HG03097 (cell line): ENCODE results near the gene IDE.
"Not testable (repeated sequence)": the region's sequence is repeated elsewhere in the genome, so short reads cannot be mapped to it uniquely, and the experiment has no call there.

Experiments used
- ATAC-seq: cut with Tn5 transposase; IDR thresholded peaks from one replicate; pipeline ENCODE4 v1.9.1; 2021; ENCODE audit not compliant: unreplicated experiment, low FRiP score

IDE gene

DNA sequence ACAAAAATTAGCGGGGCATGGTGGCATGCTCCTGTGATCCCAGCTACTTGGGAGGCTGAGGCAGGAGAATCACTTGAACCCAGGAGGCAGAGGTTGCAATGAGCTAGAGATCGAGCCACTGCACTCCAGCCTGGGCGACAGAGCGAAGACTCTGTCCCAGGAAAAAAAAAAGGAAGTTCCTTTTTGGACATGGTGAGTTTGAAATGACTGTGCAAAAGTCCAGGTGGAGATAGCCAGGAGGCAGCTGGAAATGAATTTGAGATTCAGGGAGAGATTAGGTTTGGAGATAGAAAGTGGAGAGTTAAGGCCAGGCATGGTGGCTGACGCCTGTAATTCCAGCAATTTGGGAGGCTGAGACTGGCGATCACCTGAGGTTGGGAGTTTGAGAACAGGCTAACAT is 143.8 kb downstream of the IDE start:
- ATAC-seq: no peak

DNA sequence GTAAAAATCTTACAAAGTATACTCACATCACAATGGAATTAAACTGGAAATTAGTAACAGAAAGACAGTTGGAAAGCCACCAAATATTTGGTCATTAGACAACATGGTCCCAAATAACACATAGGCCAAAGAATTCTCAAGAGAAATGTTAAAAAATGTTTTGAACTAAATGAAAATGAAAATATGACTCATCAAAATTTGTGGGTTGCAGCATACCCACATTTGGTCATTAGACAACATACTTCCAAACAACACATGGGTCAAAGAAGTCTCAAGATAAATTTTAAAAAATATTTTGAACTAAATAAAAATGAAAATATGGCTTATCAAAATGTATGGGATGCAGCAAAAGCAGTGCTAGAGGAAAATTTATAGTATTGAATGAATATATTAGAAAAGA is 152.3 kb downstream of the IDE start:
- no peak for ATAC-seq

DNA sequence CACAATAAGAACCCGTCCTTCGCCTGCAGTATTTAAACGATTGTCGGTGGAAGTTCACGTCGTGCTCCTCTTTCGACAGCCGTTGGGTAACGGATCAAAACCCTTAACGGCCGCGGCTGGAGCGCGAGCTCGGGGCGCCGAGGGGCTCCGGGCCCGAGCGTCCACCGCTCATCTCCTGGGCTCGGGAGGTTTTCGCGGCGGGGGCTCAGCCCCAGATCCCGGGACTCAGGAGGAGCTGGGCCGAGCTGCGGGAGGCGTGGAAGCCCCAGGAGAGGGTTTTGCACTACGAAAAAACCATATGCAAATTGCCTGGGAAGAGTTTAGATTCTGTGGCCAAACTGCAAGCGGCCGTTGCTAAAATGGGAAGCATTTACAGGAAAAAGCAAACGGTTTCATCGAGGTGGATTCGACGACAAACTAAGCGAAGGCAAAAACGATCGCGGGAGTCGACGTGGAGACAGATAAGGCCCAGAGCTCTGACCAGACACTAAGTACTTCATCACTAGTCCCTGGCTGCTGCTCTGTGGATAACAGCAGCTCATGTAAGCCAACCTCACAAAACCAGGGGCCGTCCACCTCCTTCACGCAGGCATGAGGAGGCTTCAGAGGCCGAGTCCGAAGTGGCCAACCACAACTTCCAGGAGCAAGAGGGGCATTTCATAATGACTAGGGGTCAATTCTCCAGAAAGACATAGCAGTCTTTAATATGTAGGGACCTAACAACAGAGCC is 153.2 kb downstream of the IDE start:
- ATAC-seq: no peak

DNA sequence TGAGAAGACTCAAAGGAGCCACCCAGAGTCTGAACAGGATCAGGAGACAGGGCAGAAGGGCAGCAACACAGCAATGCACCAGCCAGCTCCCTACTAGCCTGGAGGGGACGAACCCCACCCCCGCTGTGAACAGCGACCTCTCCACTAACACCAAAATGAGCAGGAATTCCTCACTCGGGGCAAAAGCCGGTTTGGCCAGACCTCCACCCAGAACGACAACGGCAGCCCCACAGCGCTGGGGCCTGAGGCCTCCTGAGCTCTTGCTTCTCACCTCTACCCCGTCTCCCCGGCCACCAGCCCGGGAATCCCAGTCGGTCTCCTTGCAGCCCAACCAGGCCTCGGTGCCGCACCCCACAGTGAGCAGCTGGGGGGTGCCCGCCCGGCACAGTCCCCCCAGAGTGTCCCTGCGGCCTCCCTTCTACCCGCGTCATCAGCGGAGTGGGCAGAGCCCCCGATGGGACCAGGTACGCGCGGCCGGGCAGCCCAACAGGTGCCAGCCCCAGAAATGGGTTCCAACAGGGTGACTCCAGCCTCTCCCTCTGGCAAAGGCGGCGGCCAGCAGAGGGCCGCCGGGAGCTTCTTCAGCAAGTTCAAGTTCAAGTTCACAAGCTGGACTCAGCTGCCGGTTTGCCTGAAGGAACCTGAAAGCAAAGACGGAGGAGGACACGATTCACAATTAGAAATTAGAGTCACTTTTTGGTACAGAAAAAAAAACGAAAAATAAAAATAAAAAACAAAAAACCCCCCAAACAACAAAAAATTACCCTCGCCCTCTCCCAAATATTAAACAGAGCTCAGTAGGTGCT is 153.9 kb downstream of the IDE start:
- ATAC-seq: no peak

DNA sequence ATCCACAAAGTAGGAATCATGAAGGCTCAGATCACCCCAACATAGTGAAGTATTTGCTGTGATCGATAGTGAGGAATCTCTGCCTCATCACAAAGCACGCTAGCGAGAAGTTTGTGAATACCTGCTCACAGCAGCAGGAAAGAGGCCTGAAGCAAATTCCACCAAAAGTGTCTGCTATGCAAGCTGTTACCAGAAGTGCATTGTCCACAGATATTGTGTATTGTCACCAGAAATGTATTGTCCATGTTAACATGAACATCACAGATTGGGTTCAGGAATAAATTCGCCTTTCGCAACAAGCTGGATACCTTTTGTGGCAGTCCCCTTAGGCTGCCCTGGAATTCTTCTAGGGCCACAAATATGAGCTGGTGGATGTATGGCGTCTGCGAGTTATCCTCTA is 155.0 kb downstream of the IDE start:
- no peak for ATAC-seq

DNA sequence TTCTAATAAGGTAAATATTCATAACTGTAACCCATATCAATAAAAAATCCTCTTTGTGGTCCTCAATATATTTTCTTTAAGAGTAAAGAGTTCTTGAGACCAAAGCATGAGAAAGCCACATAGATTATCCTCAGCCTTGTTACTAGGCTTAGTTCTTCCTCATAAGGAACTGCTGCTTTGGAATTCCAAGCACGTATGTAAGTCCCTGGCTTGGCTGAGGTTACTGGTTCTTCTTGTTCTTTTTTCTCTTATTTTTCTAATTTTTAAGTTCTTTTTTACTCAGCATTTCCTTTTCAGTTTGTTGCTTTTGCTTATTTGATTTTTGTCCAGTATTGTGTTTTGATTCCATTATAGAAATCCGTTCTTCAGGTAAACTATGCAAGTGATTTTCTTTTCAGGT is 155.7 kb downstream of the IDE start:
- ATAC-seq: no peak

DNA sequence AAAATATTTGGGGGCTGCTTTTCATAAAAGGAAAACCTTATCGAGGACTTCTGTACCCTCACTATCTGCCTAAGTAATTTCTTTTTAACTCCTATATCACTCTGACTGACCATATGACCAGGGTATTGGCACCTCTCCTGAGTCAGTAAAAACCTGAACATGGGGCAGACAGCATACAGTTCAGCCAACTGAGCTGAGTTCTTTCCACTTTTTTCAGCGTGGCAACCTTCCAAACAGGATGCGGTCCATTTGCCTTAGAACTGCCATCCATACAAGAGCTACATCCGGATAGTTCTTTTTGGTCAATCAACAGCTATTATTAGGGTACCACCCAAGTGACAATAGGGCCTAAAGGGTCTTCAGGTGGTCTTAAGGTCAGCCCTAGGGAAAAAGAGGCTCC is 160.4 kb downstream of the IDE start:
- ATAC-seq: no peak

DNA sequence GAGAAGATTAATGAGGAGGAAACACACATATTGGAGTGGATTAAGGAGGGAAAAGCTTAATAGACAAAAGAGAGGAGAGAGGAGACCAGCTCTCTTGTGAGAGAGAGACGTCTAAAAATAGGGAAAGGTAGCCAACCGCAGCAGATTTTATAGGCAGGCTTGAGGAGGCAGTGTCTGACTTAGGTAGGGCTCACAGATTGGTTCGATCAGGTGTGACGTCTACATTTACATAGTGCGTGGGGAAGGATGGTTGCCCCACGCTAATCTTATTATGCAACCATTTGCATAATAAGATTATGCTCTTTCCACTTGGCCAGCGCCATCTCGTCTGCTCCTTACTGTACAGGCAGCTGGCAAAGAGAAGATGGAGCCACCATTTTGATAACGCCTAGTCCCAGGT is 160.9 kb downstream of the IDE start:
- ATAC-seq: no peak

DNA sequence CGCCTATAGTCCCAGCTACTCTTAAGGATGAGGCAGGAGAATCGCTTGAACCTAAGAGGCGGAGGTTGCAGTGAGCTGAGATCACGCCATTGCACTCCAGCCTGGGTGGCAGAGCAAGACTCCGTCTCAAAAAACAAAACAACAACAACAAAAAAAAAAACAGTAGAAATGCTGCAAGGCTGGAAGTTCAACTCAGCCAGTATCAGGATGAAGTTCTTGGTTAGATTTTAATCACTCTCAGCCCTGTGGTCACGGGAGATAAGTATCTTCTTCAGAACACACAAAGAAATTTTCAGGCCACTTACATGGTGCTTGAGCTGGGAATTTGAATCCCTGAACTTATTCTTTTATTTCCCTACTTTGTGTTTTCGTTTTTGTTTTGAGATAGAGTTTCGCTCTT is 162.5 kb downstream of the IDE start:
- no peak for ATAC-seq

DNA sequence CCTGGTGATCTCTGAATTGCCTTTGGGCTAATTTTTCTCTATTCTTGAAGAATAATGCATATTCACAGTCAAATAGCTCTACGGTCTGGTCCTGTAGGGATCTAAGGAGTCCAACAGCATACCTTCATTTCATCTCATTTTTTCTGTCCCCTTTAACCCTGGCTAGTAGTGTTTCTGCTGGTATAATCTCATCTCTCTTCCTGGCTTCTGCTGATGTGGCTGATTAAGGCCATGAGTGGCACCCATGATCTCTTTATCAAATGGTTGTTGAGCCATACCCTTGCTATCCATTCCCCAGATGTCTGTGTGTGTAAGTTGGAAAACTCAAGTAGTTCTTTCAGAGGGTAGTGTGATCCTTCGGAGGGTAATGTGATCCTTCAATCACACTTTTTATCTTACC is 163.4 kb downstream of the IDE start:
- ATAC-seq: no peak

DNA sequence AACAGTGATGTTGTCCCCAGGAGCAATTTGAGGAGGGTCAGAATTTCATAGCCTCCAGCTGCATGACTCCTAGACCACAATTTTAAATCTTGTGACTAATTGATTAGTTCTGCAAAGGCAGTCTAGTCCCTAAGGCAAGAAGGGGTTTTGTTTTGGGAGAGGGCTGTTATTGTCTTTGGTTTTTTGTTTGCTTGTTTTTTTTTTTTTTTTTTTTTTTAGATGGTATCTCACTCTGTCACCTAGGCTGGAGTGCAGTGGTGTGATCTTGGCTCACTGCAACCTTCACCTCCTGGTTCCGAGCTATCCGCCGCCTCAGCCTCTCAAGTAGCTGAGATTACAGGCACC is 165.9 kb downstream of the IDE start:
- no peak for ATAC-seq

DNA sequence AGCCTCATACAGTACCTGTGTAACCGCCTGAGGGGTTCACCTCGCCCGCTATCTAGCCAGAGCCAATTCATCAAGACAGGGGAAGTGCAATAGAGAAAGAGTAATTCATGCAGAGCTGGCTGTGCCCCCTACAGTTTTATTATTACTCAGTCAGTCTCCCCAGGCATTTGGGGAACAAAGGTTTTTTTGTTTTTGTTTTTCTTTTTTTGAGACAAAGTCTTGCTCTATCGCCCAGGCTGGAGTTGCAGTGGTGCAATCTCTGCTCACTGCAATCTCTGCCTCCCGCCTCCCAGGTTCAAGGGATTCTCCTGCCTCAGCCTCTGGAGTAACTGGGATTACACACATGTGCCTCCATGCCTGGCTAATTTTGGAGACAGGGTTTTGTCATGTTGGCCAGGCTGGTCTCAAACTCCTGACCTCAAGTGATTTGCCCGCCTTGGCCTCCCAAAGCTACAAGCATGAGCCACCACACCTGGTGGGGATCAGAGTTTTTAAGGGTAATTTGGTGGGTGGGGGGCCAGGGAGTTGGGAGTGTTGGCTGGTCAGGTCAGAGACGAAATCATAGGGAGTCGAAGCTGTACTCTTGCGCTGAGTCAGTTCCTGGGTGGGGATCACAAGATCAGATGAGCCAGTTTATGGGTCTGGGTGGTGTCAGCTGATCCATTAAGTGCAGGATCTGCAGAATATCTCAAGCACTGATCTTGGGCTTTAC is 166.4 kb downstream of the IDE start:
- no peak for ATAC-seq

DNA sequence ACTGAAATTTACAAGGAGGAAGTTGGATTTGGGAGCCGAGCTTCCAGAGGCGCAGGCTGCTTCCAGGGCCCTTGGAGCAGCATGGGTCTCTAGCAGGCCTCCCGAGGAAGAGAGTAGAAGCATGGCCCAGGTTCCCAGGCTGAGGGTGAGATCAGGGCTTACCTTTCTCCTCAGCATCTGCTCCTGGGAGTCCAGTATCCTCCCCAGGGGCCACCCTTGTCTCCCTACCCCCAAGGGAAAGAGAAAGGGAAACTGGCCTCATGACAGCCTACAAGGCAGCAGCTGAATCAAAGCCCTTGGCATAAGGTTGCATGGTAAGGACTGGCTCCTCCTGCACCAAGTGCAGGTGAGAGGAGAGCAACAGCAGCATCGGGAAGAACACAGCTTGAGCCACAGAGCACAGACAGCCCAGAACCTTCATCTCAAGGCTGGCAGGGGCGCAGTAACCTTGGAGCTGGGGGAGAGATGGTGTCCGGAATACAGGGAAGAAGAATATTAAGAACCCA is 168.4 kb downstream of the IDE start:
- ATAC-seq: no peak

DNA sequence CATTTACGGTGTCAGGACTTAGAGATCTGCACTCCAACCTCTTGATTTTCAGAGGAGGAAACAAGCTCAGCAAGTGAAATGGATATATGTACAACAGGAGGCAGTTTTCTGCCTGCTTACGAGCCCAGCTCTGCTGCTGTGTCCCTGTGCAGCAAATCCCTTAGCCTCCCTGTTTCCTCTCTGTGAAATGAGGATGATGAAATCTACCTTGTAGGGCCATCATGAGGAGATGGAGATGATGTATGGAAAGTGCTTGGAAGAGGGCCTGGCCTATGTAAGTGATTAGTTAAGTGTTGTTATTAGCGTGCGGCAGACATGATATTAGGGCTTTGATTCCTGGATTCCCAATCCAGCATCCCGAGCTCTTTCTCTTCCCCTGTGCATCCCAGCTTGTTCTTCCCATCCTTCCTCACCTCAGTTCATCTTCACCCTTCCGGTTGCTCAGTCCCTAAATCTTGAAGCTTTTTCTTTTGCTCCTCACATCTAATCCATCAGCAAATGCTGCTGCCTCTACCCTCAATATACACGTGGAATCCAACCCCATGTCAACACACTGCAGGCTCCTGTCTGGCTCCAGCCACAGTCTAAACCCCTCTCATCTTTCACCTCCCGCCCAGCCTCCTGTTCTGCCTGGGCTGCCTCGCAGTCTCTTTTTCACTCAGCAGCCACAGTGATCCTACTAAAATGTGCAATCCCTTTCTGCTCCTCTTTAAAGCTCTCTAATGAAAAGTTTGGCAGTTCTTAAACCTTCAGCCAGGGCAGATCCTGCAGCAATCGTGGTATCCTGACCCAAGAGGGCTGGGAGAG is 169.1 kb downstream of the IDE start:
- ATAC-seq: no peak

DNA sequence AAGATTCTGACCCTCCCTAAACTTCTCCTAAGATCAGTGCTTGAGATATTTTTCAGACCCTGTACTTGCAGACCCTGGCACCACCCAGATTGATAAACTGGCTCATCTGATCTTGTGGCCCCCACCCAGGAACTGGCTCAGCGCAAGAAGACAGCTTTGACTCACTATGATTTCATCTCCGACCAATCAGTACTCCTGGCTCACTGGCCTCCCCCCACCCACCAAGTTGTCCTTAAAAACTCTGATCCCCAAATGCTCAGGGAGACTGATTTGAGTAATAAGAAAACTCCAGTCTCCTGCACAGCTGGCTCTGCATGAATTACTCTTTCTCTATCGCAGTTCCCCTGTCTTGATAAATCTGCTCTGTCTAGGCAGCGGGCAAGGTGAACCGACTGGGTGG is 171.7 kb downstream of the IDE start:
- ATAC-seq: not testable (repeated sequence)
